HG02970 (cell line): Measurements from ENCODE around the gene GAS2L2.
"Not testable (repeated sequence)": the region's sequence is repeated elsewhere in the genome, so short reads cannot be mapped to it uniquely, and the experiment has no call there.

ENCODE experiments used
- ATAC-seq: cut with Tn5 transposase; IDR thresholded peaks from one replicate; pipeline ENCODE4 v1.9.1; 2021; ENCODE audit warnings: mild to moderate bottlenecking, moderate library complexity, moderate number of reproducible peaks; ENCODE audit not compliant: unreplicated experiment, low FRiP score

GAS2L2 gene

GRCh38 chr17:35773679-35774425 lies 20.8 kb upstream of the GAS2L2 start:
- no peak for ATAC-seq

GRCh38 chr17:35773129-35773528 lies 20.1 kb upstream of the GAS2L2 start:
- ATAC-seq: no peak

- ATAC-seq: no peak
Observed at GRCh38 chr17:35769895-35770486, 17.0 kb upstream of the GAS2L2 start.

- no peak for ATAC-seq
Observed at GRCh38 chr17:35768797-35769196, 15.8 kb upstream of the GAS2L2 start.

GRCh38 chr17:35766903-35767510 lies 14.0 kb upstream of the GAS2L2 start:
- no peak for ATAC-seq

- no peak for ATAC-seq
Observed at GRCh38 chr17:35766489-35766877, 13.4 kb upstream of the GAS2L2 start.

- ATAC-seq: no peak
Observed at GRCh38 chr17:35765756-35766488, 12.9 kb upstream of the GAS2L2 start.

GRCh38 chr17:35765086-35765710 lies 12.2 kb upstream of the GAS2L2 start:
- ATAC-seq: no peak

- ATAC-seq: peak; percentile 70
Observed at GRCh38 chr17:35764123-35764991, 11.3 kb upstream of the GAS2L2 start.

GRCh38 chr17:35763767-35764122 lies 10.7 kb upstream of the GAS2L2 start:
- ATAC-seq: no peak

- ATAC-seq: no peak
Observed at GRCh38 chr17:35761601-35762000, 8.6 kb upstream of the GAS2L2 start.

- ATAC-seq: no peak
Observed at GRCh38 chr17:35760587-35760986, 7.5 kb upstream of the GAS2L2 start, which contains the start of gene C17orf50. C17orf50 (plus strand) TSS chr17:35760887; CDS start chr17:35760942, 55 bp downstream.

- no peak for ATAC-seq
Observed at GRCh38 chr17:35757243-35757642, 4.2 kb upstream of the GAS2L2 start.

- no peak for ATAC-seq
Observed at GRCh38 chr17:35752471-35752870, 568 bp downstream of the GAS2L2 start.

GRCh38 chr17:35751541-35751940 lies 1.5 kb downstream of the GAS2L2 start:
- not testable (repeated sequence) for ATAC-seq

GRCh38 chr17:35750526-35751395 lies 2.3 kb downstream of the GAS2L2 start:
- ATAC-seq: no peak

- no peak for ATAC-seq
Observed at GRCh38 chr17:35749560-35750412, 3.3 kb downstream of the GAS2L2 start.

GRCh38 chr17:35748979-35749378 lies 4.1 kb downstream of the GAS2L2 start:
- ATAC-seq: no peak
